Endothelial cell of umbilical vein (primary cell): ENCODE measurements around the gene DCLK1.

Experiments
- CTCF ChIP-seq, 2 donors: IDR thresholded peaks; 1 replicate in 1 of 2; 2 replicates in 1 of 2; pipeline ENCODE4 v1.5.1; 2011; ENCODE audit warnings: low read length in 2 of 2, mild to moderate bottlenecking in 2 of 2, moderate library complexity in 2 of 2, control low read depth in 1 of 2, inconsistent platforms in 1 of 2, low read depth in 1 of 2; ENCODE audit not compliant: insufficient read depth in 1 of 2; ENCODE audit errors: extremely low read depth in 1 of 2
- POLR2AphosphoS5 ChIP-seq: IDR thresholded peaks from 2 replicates; pipeline ENCODE4 v1.6.1; 2012; ENCODE audit warnings: low read depth, mild to moderate bottlenecking, control low read depth, low read length, moderate library complexity; ENCODE audit not compliant: insufficient read depth

GRCh38 chr13:36088001-36088400 lies 43.2 kb downstream of the DCLK1 start:
- TF ChIP-seq CTCF (IDR thresholded peaks at IDR 0.05; ENCODE audit: extremely low read depth in 1 of 2, insufficient read depth in 1 of 2, low read depth in 1 of 2, low read length in 2 of 2) (no peak), POLR2AphosphoS5 (no peak)
